Measurements from ENCODE around the gene GRIP1.

Gene GRIP1

GRCh38 chr12:66717036-66717673 is 38.3 kb upstream of the GRIP1 start:
- in situ Hi-C loops (cut with HindIII; ENCODE audit: low sequenced_read_pairs): no loop called here
- no peak for TF ChIP-seq CTCF (IDR thresholded peaks at IDR 0.05; ENCODE audit: low read depth, low read length)
- H3K4me3 ChIP-seq (ENCODE audit: low read depth, low read length): no peak overlapping the region
- no peak for DNase-seq (ENCODE audit: low read depth, low spot score)

GRCh38 chr12:66716522-66716921 is 37.6 kb upstream of the GRIP1 start:
- TF ChIP-seq CTCF (IDR thresholded peaks at IDR 0.05; ENCODE audit: low read depth, low read length): no peak
- in situ Hi-C loops (cut with HindIII; ENCODE audit: low sequenced_read_pairs): no loop called here
- H3K4me3 ChIP-seq (ENCODE audit: low read depth, low read length): no peak overlapping the region
- no peak for DNase-seq (ENCODE audit: low read depth, low spot score)

GRCh38 chr12:66714709-66715108 is 35.8 kb upstream of the GRIP1 start:
- no peak for TF ChIP-seq CTCF (IDR thresholded peaks at IDR 0.05; ENCODE audit: low read depth, low read length)
- in situ Hi-C loops (cut with HindIII; ENCODE audit: low sequenced_read_pairs): no loop called here
- DNase-seq (ENCODE audit: low read depth, low spot score): no peak
- H3K4me3 ChIP-seq (ENCODE audit: low read depth, low read length): no peak overlapping the region

- no peak for DNase-seq (ENCODE audit: low read depth, low spot score)
- no peak for TF ChIP-seq CTCF (IDR thresholded peaks at IDR 0.05; ENCODE audit: low read depth, low read length)
- H3K4me3 ChIP-seq (ENCODE audit: low read depth, low read length): no peak overlapping the region
- in situ Hi-C loops (cut with HindIII; ENCODE audit: low sequenced_read_pairs): no loop called here
Measured at GRCh38 chr12:66713984-66714383, 35.1 kb upstream of the GRIP1 start.

DNA sequence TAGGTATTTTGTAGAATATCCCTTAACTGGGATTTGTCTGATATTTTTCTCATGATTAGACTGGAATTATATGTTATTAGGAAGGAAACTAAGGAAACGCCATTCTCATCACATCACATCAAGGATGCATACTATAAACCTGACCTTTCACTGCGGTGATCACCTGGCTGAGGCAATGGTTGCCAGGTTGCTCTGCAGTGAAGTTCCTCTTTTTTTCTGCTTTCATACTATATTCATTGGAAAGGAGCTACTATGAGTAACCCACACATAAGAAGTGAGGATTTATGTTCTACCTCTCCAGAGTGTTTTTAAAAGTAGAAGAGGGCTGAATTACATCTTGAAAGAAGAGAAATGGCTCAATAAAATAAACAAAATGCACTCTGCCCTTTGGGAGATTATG is 31.0 kb upstream of the GRIP1 start:
- in situ Hi-C loops (cut with HindIII; ENCODE audit: low sequenced_read_pairs): no loop called here
- DNase-seq (ENCODE audit: low read depth, low spot score): no peak
- H3K4me3 ChIP-seq (ENCODE audit: low read depth, low read length): no peak overlapping the region
- no peak for TF ChIP-seq CTCF (IDR thresholded peaks at IDR 0.05; ENCODE audit: low read depth, low read length)

DNA sequence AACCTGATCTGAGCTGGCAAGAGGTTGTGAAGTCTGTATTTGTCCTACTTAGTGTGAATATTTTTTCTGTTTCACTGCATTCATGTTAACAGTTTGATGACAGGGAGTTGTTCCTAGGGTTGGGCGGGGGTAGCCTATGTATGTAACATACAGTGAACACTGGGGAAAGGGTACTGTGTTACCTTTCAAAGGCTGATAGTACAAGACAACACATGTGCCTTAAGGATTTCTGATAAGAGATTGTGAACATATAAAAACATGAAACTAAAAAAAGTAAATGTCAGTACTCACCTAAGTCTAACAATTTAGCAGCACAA is 30.5 kb upstream of the GRIP1 start:
- no peak overlapping the region for H3K4me3 ChIP-seq (ENCODE audit: low read depth, low read length)
- in situ Hi-C loops (cut with HindIII; ENCODE audit: low sequenced_read_pairs): no loop called here
- DNase-seq (ENCODE audit: low read depth, low spot score): no peak
- TF ChIP-seq CTCF (IDR thresholded peaks at IDR 0.05; ENCODE audit: low read depth, low read length): no peak
